ENCODE data around the gene LOC101059915.
"Not testable (repeated sequence)": the region's sequence is repeated elsewhere in the genome, so short reads cannot be mapped to it uniquely, and the experiment has no call there.

LOC101059915 gene

DNA sequence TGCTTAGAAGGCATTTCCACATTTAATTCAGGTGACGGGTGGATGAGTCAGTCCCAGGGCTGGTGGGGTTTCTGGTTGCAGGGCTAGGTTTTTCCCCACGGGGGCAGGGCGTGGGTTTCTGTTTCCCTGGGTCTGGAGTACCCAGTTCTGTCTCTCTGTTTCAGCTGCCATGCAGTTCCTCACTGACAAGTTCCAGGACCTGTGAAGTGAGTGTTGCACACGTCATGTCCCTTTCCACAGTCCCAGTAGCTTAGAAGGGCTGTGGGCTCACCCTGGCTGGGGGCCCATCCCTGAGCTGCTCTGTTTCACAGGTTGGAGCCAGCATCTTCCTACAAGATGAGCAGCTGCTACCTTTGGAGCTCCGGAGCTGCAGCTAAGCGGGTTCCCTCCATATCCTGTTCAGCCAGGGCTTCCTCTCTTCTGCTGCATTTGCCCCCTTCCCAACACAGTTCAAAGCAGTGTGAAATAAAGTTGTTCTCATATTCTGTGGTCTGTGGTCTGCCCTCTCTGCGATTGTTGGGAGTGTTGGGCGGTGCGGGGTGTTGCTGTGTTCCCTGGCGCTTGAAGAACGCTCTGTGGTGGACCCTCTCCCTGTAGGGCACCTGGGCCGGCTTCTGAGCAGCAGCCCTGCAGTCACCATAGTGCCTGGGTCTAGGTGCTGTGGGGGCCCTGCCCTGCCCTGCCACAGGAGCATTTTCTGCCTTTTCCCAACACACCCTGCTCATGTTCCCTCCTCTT is 3.9 kb downstream of the LOC101059915 start:
- in situ Hi-C loops (cut with MboI; ENCODE audit: low sequenced_read_pairs), result no loop called here

GRCh38 chrX:71671938-71672337 is 4.6 kb downstream of the LOC101059915 start:
- in situ Hi-C loops (cut with MboI; ENCODE audit: low sequenced_read_pairs), result no loop called here

DNA sequence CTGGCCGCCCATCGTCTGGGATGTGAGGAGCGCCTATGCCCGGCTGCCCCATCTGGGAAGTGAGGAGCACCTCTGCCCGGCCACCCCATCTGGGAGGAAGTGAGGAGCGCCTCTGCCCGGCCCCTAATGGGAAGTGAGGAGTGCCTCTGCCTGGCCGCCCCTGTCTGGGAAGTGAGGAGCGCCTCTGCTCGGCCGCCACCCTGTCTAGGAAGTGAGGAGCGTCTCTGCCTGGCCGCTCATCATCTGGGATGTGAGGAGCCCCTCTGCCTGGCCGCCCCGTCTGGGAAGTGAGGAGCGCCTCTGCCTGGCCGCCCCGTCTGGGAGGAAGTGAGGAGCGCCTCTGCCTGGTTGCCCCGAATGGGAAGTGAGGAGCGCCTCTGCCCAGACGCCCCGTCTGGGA is 8.3 kb downstream of the LOC101059915 start:
- in situ Hi-C loops (cut with MboI; ENCODE audit: low sequenced_read_pairs), result not testable (repeated sequence)

- in situ Hi-C loops (cut with MboI; ENCODE audit: low sequenced_read_pairs), result not testable (repeated sequence)
These were observed 8.9 kb downstream of the LOC101059915 start for GRCh38 chrX:71676068-71676795.

DNA sequence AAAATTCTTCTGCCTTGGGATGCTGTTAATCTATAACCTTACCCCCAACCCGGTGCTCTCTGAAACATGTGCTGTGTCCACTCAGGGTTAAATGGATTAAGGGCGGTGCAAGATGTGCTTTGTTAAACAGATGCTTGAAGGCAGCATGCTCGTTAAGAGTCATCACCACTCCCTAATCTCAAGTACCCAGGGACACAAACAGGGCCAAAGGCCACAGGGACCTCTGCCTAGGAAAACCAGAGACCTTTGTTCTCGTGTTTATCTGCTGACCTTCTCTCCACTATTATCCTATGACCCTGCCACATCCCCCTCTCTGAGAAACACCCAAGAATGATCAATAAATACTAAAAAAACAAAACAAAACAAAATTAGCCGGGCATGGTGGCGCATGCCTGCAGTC is 9.8 kb downstream of the LOC101059915 start:
- in situ Hi-C loops (cut with MboI; ENCODE audit: low sequenced_read_pairs), result not testable (repeated sequence)

GRCh38 chrX:71679575-71680207 is 12.3 kb downstream of the LOC101059915 start:
- in situ Hi-C loops (cut with MboI; ENCODE audit: low sequenced_read_pairs), result no loop called here

- in situ Hi-C loops (cut with MboI; ENCODE audit: low sequenced_read_pairs), result not testable (repeated sequence)
These were observed 29.5 kb downstream of the LOC101059915 start for GRCh38 chrX:71696641-71697465.

DNA sequence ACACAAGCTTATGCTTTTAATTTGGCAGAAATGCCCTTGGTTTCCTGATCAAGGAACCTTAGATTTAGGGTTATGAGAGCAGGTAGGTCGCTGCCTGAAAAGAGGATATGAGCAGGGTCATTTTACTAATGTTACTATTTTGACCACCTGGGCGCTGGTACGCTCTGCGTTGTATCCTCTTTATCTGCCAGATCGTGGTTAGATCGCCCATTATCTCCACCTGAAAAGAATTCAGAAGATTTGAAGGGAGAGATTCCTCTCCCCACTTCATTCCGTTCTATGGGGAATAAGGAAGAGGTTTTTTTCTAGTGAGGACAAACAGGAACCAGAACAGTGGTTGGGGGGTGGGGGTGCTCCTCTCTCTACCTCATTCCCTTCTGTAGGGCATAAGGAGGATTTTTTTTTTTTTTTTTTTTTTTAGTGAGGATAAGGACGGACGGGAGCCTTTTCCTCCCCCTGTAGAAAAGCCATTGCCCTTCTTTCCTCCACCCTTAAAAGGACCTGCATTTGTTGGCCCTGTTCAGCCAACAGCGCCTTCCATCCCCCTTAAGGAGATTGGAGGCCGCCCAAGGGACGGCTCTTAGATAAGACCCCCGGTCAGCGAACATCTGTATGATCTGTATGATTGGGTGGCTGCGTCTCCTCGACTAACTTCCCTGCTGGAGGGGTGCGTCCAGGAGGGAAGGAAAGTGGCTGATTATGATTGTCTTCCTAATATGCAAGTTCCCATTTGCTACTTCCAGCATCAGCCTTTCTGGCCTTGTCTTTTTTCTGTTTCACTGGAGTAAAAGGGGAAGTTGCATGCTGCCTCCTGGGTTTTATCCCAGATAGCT is 30.3 kb downstream of the LOC101059915 start:
- in situ Hi-C loops (cut with MboI; ENCODE audit: low sequenced_read_pairs), result not testable (repeated sequence)

- in situ Hi-C loops (cut with MboI; ENCODE audit: low sequenced_read_pairs), result not testable (repeated sequence)
These were observed 31.1 kb downstream of the LOC101059915 start for GRCh38 chrX:71698299-71699022.

- in situ Hi-C loops (cut with MboI; ENCODE audit: low sequenced_read_pairs), result not testable (repeated sequence)
These were observed 31.6 kb downstream of the LOC101059915 start for GRCh38 chrX:71699023-71699344.

DNA sequence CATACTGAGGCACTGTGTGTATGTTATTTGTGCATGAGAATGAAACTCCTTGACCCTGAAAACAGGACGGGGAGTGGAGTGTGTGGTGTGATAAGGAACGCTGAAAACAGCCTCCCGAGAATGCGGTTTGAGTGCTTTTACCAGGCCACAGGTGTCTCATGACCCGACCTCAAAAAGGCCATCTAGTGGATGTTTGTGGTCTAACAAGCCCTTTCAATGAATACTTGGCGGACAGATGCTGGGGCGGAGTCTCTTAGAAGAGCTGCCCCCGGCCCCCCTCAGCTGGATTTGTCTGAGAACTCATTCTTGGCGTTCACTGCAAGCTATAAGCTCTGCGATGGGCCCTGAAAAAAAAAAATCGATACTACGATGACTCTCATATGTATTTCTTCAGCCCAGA is 35.5 kb downstream of the LOC101059915 start:
- in situ Hi-C loops (cut with MboI; ENCODE audit: low sequenced_read_pairs), result not testable (repeated sequence)

- in situ Hi-C loops (cut with MboI; ENCODE audit: low sequenced_read_pairs), result not testable (repeated sequence)
These were observed 46.7 kb downstream of the LOC101059915 start for GRCh38 chrX:71714064-71714463.

DNA sequence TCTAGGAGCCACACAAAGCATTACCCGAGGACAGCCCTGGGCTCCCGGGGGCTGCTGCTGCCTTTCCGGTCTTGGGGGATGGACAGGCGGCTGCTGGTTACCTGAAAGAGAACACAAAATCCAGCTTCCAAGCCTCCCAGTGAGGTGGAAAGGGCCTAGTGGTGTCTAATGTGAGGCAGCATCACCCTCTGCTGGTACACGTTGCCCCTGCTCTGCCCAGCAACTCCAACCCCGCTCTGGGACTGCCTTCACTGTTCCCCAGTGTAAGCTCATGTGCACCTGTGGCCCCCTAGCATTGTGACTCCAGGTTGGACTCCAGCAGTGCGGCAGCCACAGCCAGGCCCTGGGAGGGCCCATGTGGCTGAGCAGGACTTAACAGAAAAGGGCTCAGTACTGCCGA is 48.2 kb downstream of the LOC101059915 start:
- in situ Hi-C loops (cut with MboI; ENCODE audit: low sequenced_read_pairs), result not testable (repeated sequence)

GRCh38 chrX:71716323-71716722 is 49.0 kb downstream of the LOC101059915 start:
- in situ Hi-C loops (cut with MboI; ENCODE audit: low sequenced_read_pairs), result not testable (repeated sequence)

DNA sequence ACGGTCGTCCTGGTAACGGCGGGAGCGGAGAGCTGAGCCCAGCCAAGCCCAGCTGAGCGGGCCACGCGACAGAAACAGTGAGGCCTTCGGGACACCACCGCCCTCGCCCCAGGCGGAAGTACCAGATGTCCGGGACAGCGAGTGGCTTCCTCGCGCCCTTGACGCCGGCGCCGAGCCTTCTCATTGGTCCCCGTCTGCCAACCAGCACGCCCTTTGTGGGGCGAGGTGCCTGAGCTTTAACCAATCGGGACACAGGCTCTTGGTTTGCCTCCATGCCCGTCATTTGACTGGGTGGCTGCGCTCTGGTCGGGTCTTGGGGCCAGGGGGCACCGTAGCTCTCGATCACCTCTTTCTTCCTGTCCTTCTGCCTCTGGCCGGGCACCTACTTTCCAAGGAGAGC is 50.8 kb downstream of the LOC101059915 start, which contains the start of gene CXorf49:
CXorf49 (minus strand) TSS at position 101 of the 400 bp plus-strand sequence. CDS start 134 bp downstream, outside the sequence.
- in situ Hi-C loops (cut with MboI; ENCODE audit: low sequenced_read_pairs), result not testable (repeated sequence)

GRCh38 chrX:71719195-71719594 is 51.8 kb downstream of the LOC101059915 start:
- in situ Hi-C loops (cut with MboI; ENCODE audit: low sequenced_read_pairs), result not testable (repeated sequence)

GRCh38 chrX:71720289-71720886 is 53.0 kb downstream of the LOC101059915 start:
- in situ Hi-C loops (cut with MboI; ENCODE audit: low sequenced_read_pairs), result not testable (repeated sequence)

Measured in HL-60/S4 treated with retinoic acid at 250 ng/mL for 4 days and 3 days (cell line).